PFSK-1 (cell line): ENCODE data around the gene BTRC.

Source experiments
- FOXP2 ChIP-seq: optimal IDR thresholded peaks from 2 replicates; pipeline ENCODE3; 2011; ENCODE audit warnings: borderline replicate concordance, control low read depth, inconsistent platforms; ENCODE audit not compliant: insufficient read depth; ENCODE audit errors: extremely low read length, extremely low read depth
- POLR2AphosphoS5 ChIP-seq: IDR thresholded peaks from 2 replicates; pipeline ENCODE4 v1.6.1; 2012; ENCODE audit warnings: low read depth, mild to moderate bottlenecking, control low read depth, low read length, moderate library complexity
- REST ChIP-seq, 2 experiments: IDR thresholded peaks; 2 replicates each; pipeline versions ENCODE4 v1.6.1 to v1.8.0; 2011 to 2012; ENCODE audit warnings: low read depth in 2 of 2, low read length in 2 of 2, control low read depth in 1 of 2, inconsistent platforms in 1 of 2, mild to moderate bottlenecking in 1 of 2, moderate library complexity in 1 of 2; ENCODE audit not compliant: insufficient read depth in 1 of 2
- SIN3A ChIP-seq: IDR thresholded peaks from 2 replicates; pipeline ENCODE4 v1.6.1; 2012; ENCODE audit warnings: mild to moderate bottlenecking, low read length, moderate library complexity, borderline replicate concordance; ENCODE audit not compliant: insufficient read depth
- TAF1 ChIP-seq: IDR thresholded peaks from 2 replicates; pipeline ENCODE4 v1.6.1; 2012; ENCODE audit warnings: low read length, control low read depth, borderline replicate concordance; ENCODE audit not compliant: insufficient read depth

Gene BTRC

GRCh38 chr10:101563007-101563406 lies 209.0 kb downstream of the BTRC start:
- TF ChIP-seq TAF1: no peak
- no peak for TF ChIP-seq FOXP2
- TF ChIP-seq SIN3A: no peak
- no peak for TF ChIP-seq POLR2AphosphoS5
- TF ChIP-seq REST (IDR thresholded peaks at IDR 0.05; ENCODE audit: insufficient read depth in 1 of 2, low read depth in 2 of 2, low read length in 2 of 2): no peak

- TF ChIP-seq SIN3A: no peak
- no peak for TF ChIP-seq TAF1
- TF ChIP-seq FOXP2: no peak
- TF ChIP-seq POLR2AphosphoS5: no peak
Observed at GRCh38 chr10:101563497-101564040, 209.6 kb downstream of the BTRC start.

- TF ChIP-seq FOXP2: no peak
- no peak for TF ChIP-seq TAF1
- no peak for TF ChIP-seq SIN3A
- TF ChIP-seq REST (IDR thresholded peaks at IDR 0.05; ENCODE audit: insufficient read depth in 1 of 2, low read depth in 2 of 2, low read length in 2 of 2): no peak
- no peak for TF ChIP-seq POLR2AphosphoS5
Observed at GRCh38 chr10:101564490-101564991, 210.6 kb downstream of the BTRC start.

- TF ChIP-seq POLR2AphosphoS5 (no peak), FOXP2 (no peak), TAF1 (no peak), REST (IDR thresholded peaks at IDR 0.05; ENCODE audit: insufficient read depth in 1 of 2, low read depth in 2 of 2, low read length in 2 of 2) (no peak), SIN3A (no peak)
Observed at GRCh38 chr10:101565370-101565900, 211.5 kb downstream of the BTRC start.

GRCh38 chr10:101565936-101566332 lies 212.0 kb downstream of the BTRC start:
- TF ChIP-seq TAF1: no peak
- TF ChIP-seq POLR2AphosphoS5: no peak
- TF ChIP-seq REST (IDR thresholded peaks at IDR 0.05; ENCODE audit: insufficient read depth in 1 of 2, low read depth in 2 of 2, low read length in 2 of 2): no peak
- TF ChIP-seq FOXP2: no peak
- no peak for TF ChIP-seq SIN3A
